Measurements from ENCODE around the gene MRPL49.

GRCh38 chr11:65130631-65131416 is 8.7 kb downstream of the MRPL49 start:
- TF ChIP-seq CTCF (IDR thresholded peaks at IDR 0.05; ENCODE audit: extremely low read depth in 1 of 2, insufficient read depth in 1 of 2, low read depth in 1 of 2, low read length in 2 of 2) (no peak), EZH2 (IDR thresholded peaks at IDR 0.05; ENCODE audit: borderline replicate concordance, low read depth, low read length, severe bottlenecking) (no peak), GATA2 (IDR thresholded peaks at IDR 0.05; ENCODE audit: insufficient read depth, insufficient read length, low read depth, low read length) (no peak), JUN (IDR thresholded peaks at IDR 0.05; ENCODE audit: borderline replicate concordance, insufficient read depth, insufficient read length, low read depth) (no peak), MYC (IDR thresholded peaks at IDR 0.05; ENCODE audit: low read depth, low read length) (no peak), POLR2A (IDR thresholded peaks at IDR 0.05; ENCODE audit: low read depth, low read length) (no peak)
